Stimulated activated CD4-positive, alpha-beta T cell treated with anti-CD3 and anti-CD28 coated beads, Interleukin-1b, Interleukin-23, amount 100 ng/mL, for 1 hour (primary cell): Measurements from ENCODE around the gene RIPK4.
A peak's percentile ranks its signal among the peaks of the same experiment; 100 is the strongest.

ENCODE experiments used
- DNase-seq, 2 donors: peaks; one replicate each; pipeline ENCODE4 v3.0.0-alpha.2; 2020; ENCODE audit warnings: low read depth in 2 of 2

Gene RIPK4

DNA sequence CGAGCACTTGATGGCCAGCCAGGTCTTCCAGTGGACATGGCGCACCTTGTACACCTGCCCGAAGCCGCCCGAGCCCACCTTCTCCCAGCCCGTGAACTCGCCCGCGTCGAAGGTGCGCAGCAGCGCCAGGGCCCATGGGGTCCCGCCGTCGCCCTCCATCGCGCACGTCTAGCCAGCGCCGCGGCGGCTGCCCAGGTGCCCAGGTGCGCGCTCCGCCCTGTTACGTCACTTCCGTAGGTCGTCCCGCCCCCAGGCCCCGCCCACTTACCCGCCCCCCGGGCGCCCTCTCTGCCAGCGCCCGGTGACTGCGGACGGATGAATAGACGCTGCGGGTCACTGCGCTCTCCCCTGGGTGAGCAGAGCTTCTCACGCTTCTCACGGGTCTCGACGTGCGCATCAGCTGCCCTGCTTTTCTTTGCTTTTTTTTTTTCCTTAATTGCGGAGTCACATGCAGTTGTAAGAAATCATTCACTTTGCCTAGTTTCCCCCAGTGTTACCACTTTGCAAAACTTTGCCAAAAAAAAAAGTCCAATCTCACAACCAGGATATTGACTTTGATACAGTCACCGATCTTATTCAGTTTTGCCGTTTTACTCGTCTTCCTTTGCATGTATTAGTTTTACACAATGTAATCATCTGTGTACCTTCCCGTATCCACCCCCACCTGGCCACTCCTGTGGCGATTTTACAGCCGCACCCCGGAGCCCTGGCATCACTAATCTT lies at the start of gene RIPK4:
RIPK4 (minus strand) TSS at position 170 of the 723 bp plus-strand sequence; CDS start at position 159, 11 bp downstream.
- DNase-seq: peak; percentile 15 to 47

- no peak for DNase-seq
These were observed 49.1 kb upstream of the RIPK4 start for GRCh38 chr21:41815652-41816582.

GRCh38 chr21:41813226-41813625 lies 46.4 kb upstream of the RIPK4 start:
- no peak for DNase-seq

DNA sequence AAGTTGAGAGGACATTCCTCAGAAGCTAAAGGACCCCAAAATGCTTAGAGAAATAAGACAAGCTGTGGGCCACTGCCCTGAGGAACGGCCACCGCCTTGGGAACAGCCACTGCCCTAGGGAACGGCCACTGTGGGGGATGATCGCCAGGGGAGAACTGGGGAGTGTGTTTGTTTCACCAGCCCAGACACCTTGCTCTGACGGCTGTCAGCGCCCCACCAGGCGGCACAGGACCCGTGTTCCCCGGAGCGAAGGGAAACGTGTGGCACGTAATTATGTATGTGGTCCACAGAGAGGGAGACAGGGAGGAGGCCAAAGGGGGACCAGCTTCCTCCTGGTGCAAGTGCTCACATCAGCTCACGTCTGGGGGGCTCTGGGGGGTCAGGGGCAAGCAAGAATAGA lies 45.8 kb upstream of the RIPK4 start:
- no peak for DNase-seq

DNA sequence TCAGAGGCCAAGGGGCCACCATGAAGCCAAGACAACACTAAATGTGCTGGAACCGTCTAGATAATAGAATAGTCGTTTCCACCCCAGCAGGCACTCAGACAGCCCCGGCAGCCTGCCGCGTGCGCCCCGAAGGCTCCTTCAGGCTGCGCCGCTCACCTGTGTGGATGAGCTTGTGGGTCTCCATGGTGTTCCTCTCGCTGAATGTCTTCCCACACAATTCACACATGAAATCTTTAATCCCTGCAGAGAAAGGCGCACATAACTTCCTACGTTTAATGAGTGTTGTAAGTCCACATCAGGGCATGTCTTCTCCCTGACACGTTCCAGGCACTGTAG lies 43.7 kb upstream of the RIPK4 start:
- DNase-seq: no peak

GRCh38 chr21:41809891-41810596 lies 43.2 kb upstream of the RIPK4 start:
- no peak for DNase-seq

- no peak for DNase-seq
These were observed 42.0 kb upstream of the RIPK4 start for GRCh38 chr21:41808846-41809245.

DNA sequence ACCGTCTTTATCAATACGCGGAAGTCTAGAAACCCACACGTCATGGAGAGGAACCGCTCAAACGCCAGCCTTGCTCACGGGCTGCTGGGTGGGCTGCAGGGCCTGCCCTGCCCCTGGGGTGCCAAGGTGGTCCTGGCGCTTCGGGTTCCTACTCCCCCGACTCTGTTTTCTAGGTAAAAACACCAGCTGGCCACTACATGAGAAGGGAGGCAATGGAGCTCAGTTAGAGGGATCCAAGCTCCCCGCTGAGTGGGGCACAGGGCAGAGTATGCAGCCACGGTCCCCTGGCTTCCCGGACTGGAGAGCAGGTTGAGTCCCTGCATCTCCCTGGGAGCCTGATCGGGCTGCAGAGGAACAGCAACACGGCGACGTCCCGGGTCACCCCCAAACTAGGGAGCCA lies 41.2 kb upstream of the RIPK4 start:
- DNase-seq: no peak

DNA sequence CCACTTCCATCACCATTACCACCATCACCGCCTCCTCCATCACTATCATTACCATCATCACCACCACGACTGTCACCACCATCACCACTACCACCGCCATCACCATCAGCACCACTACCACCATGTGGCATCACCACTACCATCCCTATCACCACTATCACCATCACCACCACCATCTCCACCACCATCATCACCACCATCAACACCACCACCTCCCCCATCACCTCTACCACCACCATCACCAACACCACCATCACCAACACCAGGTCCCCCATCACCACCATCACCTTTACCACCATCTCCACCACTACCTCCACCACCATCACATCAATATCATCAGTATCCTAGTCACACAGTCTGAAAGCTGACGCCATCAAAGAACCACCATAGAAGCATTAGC lies 39.9 kb upstream of the RIPK4 start:
- DNase-seq: no peak

DNA sequence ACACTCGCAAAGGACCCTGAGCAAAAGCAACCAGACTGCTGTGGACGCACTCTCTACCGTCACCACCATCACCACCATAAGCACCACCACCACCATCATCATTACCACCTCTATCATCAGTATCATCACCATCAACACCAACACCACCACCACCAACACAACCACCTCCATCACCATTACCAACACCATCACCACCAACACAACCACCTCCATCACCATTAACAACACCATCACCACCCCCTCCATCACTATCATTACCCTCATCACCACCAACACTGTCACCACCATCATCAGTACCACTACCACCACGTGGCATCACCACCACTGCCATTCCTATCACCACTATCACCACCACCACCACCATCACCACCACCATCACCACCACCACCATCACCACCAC lies 38.8 kb upstream of the RIPK4 start:
- DNase-seq: no peak

DNA sequence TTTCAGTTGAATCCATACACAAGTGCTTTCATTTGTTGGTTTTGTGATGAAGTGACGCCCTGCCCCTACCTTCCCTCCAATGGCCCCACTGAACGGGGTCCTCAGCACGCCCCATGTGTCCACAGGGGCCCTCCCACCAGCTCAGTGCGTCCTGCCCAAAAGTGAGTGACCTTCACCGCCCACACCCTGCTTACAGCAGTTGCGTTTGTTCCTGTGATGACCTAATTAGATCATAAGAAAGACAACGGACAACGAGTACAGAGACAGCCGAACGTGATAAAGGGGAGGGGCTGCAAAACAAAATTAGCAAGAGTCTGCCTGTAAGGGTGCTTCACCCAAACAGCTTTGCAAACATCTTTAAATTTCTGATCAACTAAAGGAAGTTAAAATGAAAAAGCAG lies 38.2 kb upstream of the RIPK4 start:
- no peak for DNase-seq

DNA sequence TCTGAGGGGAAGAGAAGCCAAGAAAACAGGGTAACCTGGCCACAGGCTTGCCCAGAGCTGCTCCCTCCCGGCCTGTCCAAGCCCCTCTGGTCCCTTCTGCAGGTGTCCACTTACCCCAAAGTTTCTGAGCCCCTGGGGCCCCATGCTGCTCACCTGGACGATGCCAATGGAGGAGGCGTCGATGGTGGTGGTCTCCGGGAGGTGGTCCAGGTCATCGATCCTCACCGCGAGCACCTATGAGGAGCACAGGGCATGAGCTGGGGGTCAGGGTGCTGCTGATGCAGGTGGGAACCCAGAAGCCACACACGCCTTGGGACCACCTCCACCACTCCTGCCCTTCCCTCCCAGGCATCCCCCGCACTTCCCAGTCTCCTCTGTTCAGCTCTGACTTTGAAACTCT lies 37.5 kb upstream of the RIPK4 start:
- DNase-seq: no peak

GRCh38 chr21:41803316-41803715 lies 36.5 kb upstream of the RIPK4 start:
- DNase-seq: no peak

DNA sequence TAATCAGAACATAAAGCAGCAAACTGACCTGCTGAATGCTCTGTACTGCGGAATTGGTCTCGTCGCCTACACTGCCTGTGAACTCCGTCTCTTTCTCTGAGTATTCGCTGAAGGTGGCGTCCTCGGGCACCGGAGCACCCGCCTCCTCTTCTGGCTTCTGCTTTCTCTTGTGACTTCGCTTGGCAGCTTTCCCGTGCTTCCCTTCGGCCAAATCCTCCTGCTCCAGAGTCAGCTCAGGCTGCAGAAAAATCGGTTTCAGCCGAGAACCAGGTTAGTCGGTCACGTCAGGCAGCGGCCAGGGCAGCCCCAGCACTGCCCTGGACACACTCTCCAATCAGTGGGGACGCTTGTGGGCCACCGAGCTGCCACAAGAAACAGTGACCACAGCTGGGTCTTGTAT lies 35.8 kb upstream of the RIPK4 start:
- no peak for DNase-seq

DNA sequence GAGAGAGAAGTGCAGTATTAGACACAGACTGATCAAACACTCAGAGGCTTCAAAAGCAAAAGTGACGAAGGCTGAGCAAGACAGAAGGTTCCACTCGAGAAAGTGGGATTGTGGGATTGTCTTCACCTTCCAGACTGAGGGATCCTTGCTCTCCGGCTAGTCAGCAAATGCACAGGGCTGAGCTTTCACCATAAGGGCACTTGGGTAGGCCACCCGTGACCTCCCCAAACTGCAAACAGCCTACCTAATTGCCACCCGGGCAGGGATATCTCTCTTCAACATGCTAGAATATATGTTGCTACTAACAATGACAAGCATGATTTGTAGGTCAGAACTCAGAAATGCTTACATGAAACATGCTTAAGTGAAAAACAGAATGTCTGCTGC lies 35.3 kb upstream of the RIPK4 start:
- DNase-seq: no peak

- no peak for DNase-seq
These were observed 34.7 kb upstream of the RIPK4 start for GRCh38 chr21:41801321-41802197.

DNA sequence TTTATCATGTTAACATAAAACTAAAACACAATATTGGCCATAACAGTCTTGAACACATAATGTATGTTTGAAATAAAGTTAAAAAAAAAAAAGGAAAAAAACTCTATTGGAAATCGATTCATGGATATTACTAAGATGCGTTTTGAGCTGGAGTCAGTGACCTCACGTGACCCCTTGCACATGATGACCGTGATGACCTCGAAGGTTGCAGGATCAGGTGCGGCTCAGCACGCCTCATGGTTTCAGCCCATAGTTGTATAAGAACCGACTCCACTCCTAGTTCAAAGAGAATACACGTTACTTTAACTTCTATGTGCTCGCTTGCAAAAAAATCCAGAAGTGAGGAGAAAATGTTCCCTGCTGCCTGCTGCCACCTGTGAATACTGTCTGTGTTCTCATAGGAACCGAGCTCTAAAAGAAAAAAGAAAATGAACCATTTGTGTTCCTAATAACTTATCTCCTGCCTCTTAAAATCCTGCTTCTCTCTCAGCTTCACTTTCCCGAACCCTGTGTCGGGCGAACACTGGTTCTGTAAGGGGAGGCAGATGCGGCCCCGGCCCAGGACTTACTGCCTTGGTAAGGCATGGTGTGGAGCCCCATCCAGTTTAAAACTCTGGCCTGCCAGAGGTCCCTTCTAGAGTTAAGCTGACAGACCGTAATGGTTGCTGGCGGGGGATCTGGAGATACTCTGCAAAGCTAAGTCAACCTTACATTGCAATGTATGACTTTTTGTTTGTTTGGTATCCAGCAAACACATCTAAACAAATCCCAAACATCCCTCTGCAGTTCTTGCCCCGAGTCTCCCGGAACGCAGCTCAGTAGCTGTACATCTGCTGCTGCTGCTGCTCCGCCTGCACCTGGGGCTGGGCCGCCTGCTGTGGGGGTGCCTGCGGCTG lies 33.8 kb upstream of the RIPK4 start:
- DNase-seq: no peak

DNA sequence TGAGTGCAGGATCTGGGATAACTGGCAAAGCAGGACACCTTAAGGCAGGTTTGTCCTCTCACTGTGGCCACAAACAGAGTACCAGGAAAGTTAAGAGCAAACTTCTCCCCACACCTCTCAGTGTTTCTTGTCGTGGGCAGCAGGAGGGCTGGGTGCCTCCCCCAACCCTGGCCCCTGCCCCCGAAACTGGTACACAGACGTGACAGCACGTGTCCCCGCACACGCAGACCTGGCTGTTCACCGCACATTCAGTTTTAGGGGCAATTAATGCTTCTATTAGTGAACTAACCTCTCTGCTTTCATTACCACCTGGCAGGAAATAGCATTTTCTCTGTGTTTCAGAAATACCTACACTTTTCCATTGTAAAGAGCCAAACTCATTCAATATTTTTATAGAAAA lies 32.9 kb upstream of the RIPK4 start:
- no peak for DNase-seq

DNA sequence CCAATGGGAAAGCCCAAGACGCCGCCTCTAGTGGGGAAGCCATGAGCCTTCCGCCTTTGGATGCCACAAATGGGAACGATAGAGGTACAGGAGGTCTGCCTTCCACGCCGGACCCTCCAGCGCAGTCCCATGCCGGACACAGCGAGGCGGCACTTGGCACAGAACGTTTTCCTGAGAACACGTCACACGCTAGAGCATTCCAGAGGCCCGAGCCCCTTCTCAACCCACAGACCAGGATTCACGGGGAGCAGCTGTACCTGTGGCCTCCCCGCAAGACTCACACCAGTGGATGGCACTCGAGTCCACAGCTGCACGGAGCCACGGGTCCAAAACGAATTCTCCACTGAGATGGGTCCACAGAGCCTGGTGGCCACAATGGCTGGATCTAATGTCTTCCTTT lies 31.5 kb upstream of the RIPK4 start:
- no peak for DNase-seq

- no peak for DNase-seq
These were observed 29.7 kb upstream of the RIPK4 start for GRCh38 chr21:41796476-41797080.
